ENCODE data around the gene SSBP3.

SSBP3 gene

GRCh38 chr1:54267815-54268761 is 138.1 kb downstream of the SSBP3 start:
- Histone ChIP-seq H3K36me3 (ENCODE audit: insufficient read depth, insufficient read length, low read length) (peaks cover 70% of the 10 kb centered on the region), H3K4me3 (ENCODE audit: insufficient read length, low read depth) (no peak overlapping the region), H3K9me3 (ENCODE audit: insufficient read depth, low read length) (no peaks in the 10 kb centered on the region), H3K27me3 (ENCODE audit: insufficient read depth, insufficient read length) (no peaks in the 10 kb centered on the region), H3K4me1 (ENCODE audit: insufficient read depth, insufficient read length) (peaks cover 28% of the 10 kb centered on the region), H3K9ac (ENCODE audit: insufficient read length, low read depth) (no peak overlapping the region)
- no peak for DNase-seq (ENCODE audit: low read depth, low spot score)
- TF ChIP-seq ZNF274 (IDR thresholded peaks at IDR 0.05; ENCODE audit: low read depth, low read length) = no peak

GRCh38 chr1:54266908-54267307 is 139.3 kb downstream of the SSBP3 start:
- no peaks in the 10 kb centered on the region for H3K9me3 ChIP-seq (ENCODE audit: insufficient read depth, low read length)
- H3K9ac ChIP-seq (ENCODE audit: insufficient read length, low read depth) = no peak overlapping the region
- H3K4me3 ChIP-seq (ENCODE audit: insufficient read length, low read depth) = no peak overlapping the region
- TF ChIP-seq ZNF274 (IDR thresholded peaks at IDR 0.05; ENCODE audit: low read depth, low read length) (no peak), YY1 (IDR thresholded peaks at IDR 0.05; ENCODE audit: insufficient read depth, insufficient read length) (no peak), SUZ12 (IDR thresholded peaks at IDR 0.05; ENCODE audit: extremely low read depth, insufficient read depth, insufficient read length) (no peak)
- no peak for DNase-seq (ENCODE audit: low read depth, low spot score)
- no peaks in the 10 kb centered on the region for H3K27me3 ChIP-seq (ENCODE audit: insufficient read depth, insufficient read length)
- H3K36me3 ChIP-seq (ENCODE audit: insufficient read depth, insufficient read length, low read length) = peaks cover 82% of the 10 kb centered on the region
- H3K4me1 ChIP-seq (ENCODE audit: insufficient read depth, insufficient read length) = peaks cover 18% of the 10 kb centered on the region

GRCh38 chr1:54266195-54266594 is 140.0 kb downstream of the SSBP3 start:
- Histone ChIP-seq H3K4me1 (ENCODE audit: insufficient read depth, insufficient read length) (peaks cover 13% of the 10 kb centered on the region), H3K36me3 (ENCODE audit: insufficient read depth, insufficient read length, low read length) (peaks cover 82% of the 10 kb centered on the region), H3K27me3 (ENCODE audit: insufficient read depth, insufficient read length) (no peaks in the 10 kb centered on the region), H3K9ac (ENCODE audit: insufficient read length, low read depth) (no peak overlapping the region), H3K4me3 (ENCODE audit: insufficient read length, low read depth) (no peak overlapping the region), H3K9me3 (ENCODE audit: insufficient read depth, low read length) (no peaks in the 10 kb centered on the region)
- DNase-seq (ENCODE audit: low read depth, low spot score) = no peak
- no peak for TF ChIP-seq ZNF274 (IDR thresholded peaks at IDR 0.05; ENCODE audit: low read depth, low read length)
- TF ChIP-seq SUZ12 (IDR thresholded peaks at IDR 0.05; ENCODE audit: extremely low read depth, insufficient read depth, insufficient read length) = no peak

- no peak for DNase-seq (ENCODE audit: low read depth, low spot score)
- Histone ChIP-seq H3K4me3 (ENCODE audit: insufficient read length, low read depth) (no peak overlapping the region), H3K4me1 (ENCODE audit: insufficient read depth, insufficient read length) (peaks cover 13% of the 10 kb centered on the region), H3K9ac (ENCODE audit: insufficient read length, low read depth) (no peak overlapping the region), H3K9me3 (ENCODE audit: insufficient read depth, low read length) (no peaks in the 10 kb centered on the region), H3K36me3 (ENCODE audit: insufficient read depth, insufficient read length, low read length) (peaks cover 82% of the 10 kb centered on the region), H3K27me3 (ENCODE audit: insufficient read depth, insufficient read length) (no peaks in the 10 kb centered on the region)
- no peak for TF ChIP-seq ZNF274 (IDR thresholded peaks at IDR 0.05; ENCODE audit: low read depth, low read length)
- TF ChIP-seq YY1 (IDR thresholded peaks at IDR 0.05; ENCODE audit: insufficient read depth, insufficient read length) = no peak
- no peak for TF ChIP-seq SUZ12 (IDR thresholded peaks at IDR 0.05; ENCODE audit: extremely low read depth, insufficient read depth, insufficient read length)
Observed at GRCh38 chr1:54265659-54266058, 140.5 kb downstream of the SSBP3 start.

- Histone ChIP-seq H3K9me3 (ENCODE audit: insufficient read depth, low read length) (no peaks in the 10 kb centered on the region), H3K36me3 (ENCODE audit: insufficient read depth, insufficient read length, low read length) (peaks cover 82% of the 10 kb centered on the region), H3K27me3 (ENCODE audit: insufficient read depth, insufficient read length) (no peaks in the 10 kb centered on the region), H3K4me1 (ENCODE audit: insufficient read depth, insufficient read length) (peaks cover 16% of the 10 kb centered on the region), H3K9ac (ENCODE audit: insufficient read length, low read depth) (no peak overlapping the region), H3K4me3 (ENCODE audit: insufficient read length, low read depth) (no peak overlapping the region)
- DNase-seq (ENCODE audit: low read depth, low spot score) = no peak
- TF ChIP-seq SUZ12 (IDR thresholded peaks at IDR 0.05; ENCODE audit: extremely low read depth, insufficient read depth, insufficient read length) = no peak
- no peak for TF ChIP-seq ZNF274 (IDR thresholded peaks at IDR 0.05; ENCODE audit: low read depth, low read length)
- TF ChIP-seq YY1 (IDR thresholded peaks at IDR 0.05; ENCODE audit: insufficient read depth, insufficient read length) = no peak
Observed at GRCh38 chr1:54265126-54265525, 141.1 kb downstream of the SSBP3 start.

- Histone ChIP-seq H3K4me1 (ENCODE audit: insufficient read depth, insufficient read length) (peaks cover 13% of the 10 kb centered on the region), H3K27me3 (ENCODE audit: insufficient read depth, insufficient read length) (no peaks in the 10 kb centered on the region), H3K36me3 (ENCODE audit: insufficient read depth, insufficient read length, low read length) (peaks cover 79% of the 10 kb centered on the region), H3K4me3 (ENCODE audit: insufficient read length, low read depth) (no peak overlapping the region), H3K9me3 (ENCODE audit: insufficient read depth, low read length) (no peaks in the 10 kb centered on the region), H3K9ac (ENCODE audit: insufficient read length, low read depth) (no peak overlapping the region)
- no peak for TF ChIP-seq SUZ12 (IDR thresholded peaks at IDR 0.05; ENCODE audit: extremely low read depth, insufficient read depth, insufficient read length)
- no peak for TF ChIP-seq ZNF274 (IDR thresholded peaks at IDR 0.05; ENCODE audit: low read depth, low read length)
- no peak for TF ChIP-seq YY1 (IDR thresholded peaks at IDR 0.05; ENCODE audit: insufficient read depth, insufficient read length)
- DNase-seq (ENCODE audit: low read depth, low spot score) = no peak
Observed at GRCh38 chr1:54263601-54264226, 142.5 kb downstream of the SSBP3 start.

GRCh38 chr1:54262244-54262643 is 143.9 kb downstream of the SSBP3 start:
- DNase-seq (ENCODE audit: low read depth, low spot score) = no peak
- Histone ChIP-seq H3K9me3 (ENCODE audit: insufficient read depth, low read length) (no peaks in the 10 kb centered on the region), H3K4me3 (ENCODE audit: insufficient read length, low read depth) (no peak overlapping the region), H3K4me1 (ENCODE audit: insufficient read depth, insufficient read length) (peaks cover 20% of the 10 kb centered on the region), H3K36me3 (ENCODE audit: insufficient read depth, insufficient read length, low read length) (peaks cover 79% of the 10 kb centered on the region), H3K9ac (ENCODE audit: insufficient read length, low read depth) (no peak overlapping the region), H3K27me3 (ENCODE audit: insufficient read depth, insufficient read length) (no peaks in the 10 kb centered on the region)
- TF ChIP-seq YY1 (IDR thresholded peaks at IDR 0.05; ENCODE audit: insufficient read depth, insufficient read length) (no peak), ZNF274 (IDR thresholded peaks at IDR 0.05; ENCODE audit: low read depth, low read length) (no peak), SUZ12 (IDR thresholded peaks at IDR 0.05; ENCODE audit: extremely low read depth, insufficient read depth, insufficient read length) (no peak)
